ENCODE results near the gene PEAR1. TPM values are rescaled to one million over a fixed set of nuclear protein-coding genes. Genes with fewer than 3 reads are reported as not detected.
A peak's percentile ranks its signal among the peaks of the same experiment; 100 is the strongest.

The PEAR1 gene
- total and polyA plus RNA-seq, 2 of the 4 experiments (the other 2 are of a cell fraction), result 2.0 to 44.4 TPM

DNA sequence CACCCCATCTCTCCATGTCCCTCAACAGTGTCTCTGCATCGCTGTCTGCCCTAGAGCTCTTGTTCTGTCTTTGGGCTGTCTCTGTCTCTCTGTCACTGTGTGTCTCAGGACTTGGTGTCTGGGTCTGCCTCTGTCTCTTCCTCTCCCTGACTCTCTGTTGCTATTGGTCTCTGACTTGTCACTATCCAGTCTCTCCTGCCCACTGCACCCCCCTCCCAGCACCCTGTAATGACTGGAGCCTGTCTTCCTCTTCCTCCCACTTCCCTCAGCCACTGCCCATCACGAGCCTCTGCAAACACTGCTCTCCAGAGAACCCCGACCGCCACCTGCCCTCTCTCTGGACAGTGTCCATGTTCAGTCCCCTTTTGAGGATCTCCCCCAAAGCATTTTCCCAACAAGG is 12.1 kb downstream of the PEAR1 start:
- BruUV-seq (replicated peaks), result no TSS peak
- 61% methylated on average over 4 of the region's 4 CpGs; no CpG with 5 or more reads in 1 of the 2 experiments for WGBS, 2 experiments (ENCODE audit: extremely low coverage in 2 of 2, insufficient read length in 1 of 2)
- POLR2A ChIA-PET (ENCODE audit: unreplicated experiment), result no interaction called here

More for the DNA sequence above, 12.1 kb downstream of the PEAR1 start:
- H3K4ac ChIP-seq (ENCODE audit: low read depth, low read length), result no peak overlapping the region
- H2AK5ac ChIP-seq (ENCODE audit: low read depth, low read length), result peak overlapping the region; percentile 62; the same call in 1 of the 2 replicates
- no peak overlapping the region for H4K91ac ChIP-seq (ENCODE audit: insufficient read depth, low read depth, low read length)
- H4K5ac ChIP-seq (ENCODE audit: low read depth, low read length), result no peak overlapping the region
- no peak for DNase-seq
- no peak overlapping the region for H3K27ac ChIP-seq (ENCODE audit: insufficient read depth, low read length)
- intact Hi-C loops (cut with micrococcal nuclease) (no loop called here), in situ Hi-C loops (cut with MboI; ENCODE audit: low sequenced_read_pairs) (no loop called here), dilution Hi-C loops (cut with HindIII; ENCODE audit: low sequenced_read_pairs, unreplicated experiment) (no loop called here)
- no peak overlapping the region for H3K56ac ChIP-seq (ENCODE audit: extremely low read depth, insufficient read depth, low read length)
- H4K20me1 ChIP-seq (ENCODE audit: insufficient read depth, low read length), result peaks cover 3% of the 10 kb centered on the region
- H3K9me3 ChIP-seq (ENCODE audit: control insufficient read depth, insufficient read depth, low read length), result no peaks in the 10 kb centered on the region
- no peak overlapping the region for H4K8ac ChIP-seq (ENCODE audit: low read depth in 2 of 2, low read length in 2 of 2)
- H3K36me3 ChIP-seq (ENCODE audit: control insufficient read depth, insufficient read depth, low read length), result peaks cover 14% of the 10 kb centered on the region
- no peak overlapping the region for H3K4me3 ChIP-seq (ENCODE audit: insufficient read depth, low read depth, low read length)
- H3K9ac ChIP-seq (ENCODE audit: low read depth, low read length), result no peak overlapping the region
- H2AK9ac ChIP-seq (replicated peaks; ENCODE audit: low read depth, low read length, poor library complexity), result no peak overlapping the region
- no peak overlapping the region for H3K4me2 ChIP-seq (ENCODE audit: low read depth, low read length)
- no peak for ATAC-seq (ENCODE audit: low read depth)
- TF ChIP-seq NFE2L2 (IDR thresholded peaks at IDR 0.05; ENCODE audit: low read depth, low read length) (no peak), MAZ (IDR thresholded peaks at IDR 0.05; ENCODE audit: borderline replicate concordance, low read depth, low read length) (no peak), RCOR1 (IDR thresholded peaks at IDR 0.05; ENCODE audit: insufficient replicate concordance, low read length) (no peak)
- TF ChIP-seq, protein P1, sequence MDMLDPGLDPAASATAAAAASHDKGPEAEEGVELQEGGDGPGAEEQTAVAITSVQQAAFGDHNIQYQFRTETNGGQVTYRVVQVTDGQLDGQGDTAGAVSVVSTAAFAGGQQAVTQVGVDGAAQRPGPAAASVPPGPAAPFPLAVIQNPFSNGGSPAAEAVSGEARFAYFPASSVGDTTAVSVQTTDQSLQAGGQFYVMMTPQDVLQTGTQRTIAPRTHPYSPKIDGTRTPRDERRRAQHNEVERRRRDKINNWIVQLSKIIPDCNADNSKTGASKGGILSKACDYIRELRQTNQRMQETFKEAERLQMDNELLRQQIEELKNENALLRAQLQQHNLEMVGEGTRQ (IDR thresholded peaks at IDR 0.05; ENCODE audit: low read depth, low read length), result no peak
- TF ChIP-seq, protein P2, sequence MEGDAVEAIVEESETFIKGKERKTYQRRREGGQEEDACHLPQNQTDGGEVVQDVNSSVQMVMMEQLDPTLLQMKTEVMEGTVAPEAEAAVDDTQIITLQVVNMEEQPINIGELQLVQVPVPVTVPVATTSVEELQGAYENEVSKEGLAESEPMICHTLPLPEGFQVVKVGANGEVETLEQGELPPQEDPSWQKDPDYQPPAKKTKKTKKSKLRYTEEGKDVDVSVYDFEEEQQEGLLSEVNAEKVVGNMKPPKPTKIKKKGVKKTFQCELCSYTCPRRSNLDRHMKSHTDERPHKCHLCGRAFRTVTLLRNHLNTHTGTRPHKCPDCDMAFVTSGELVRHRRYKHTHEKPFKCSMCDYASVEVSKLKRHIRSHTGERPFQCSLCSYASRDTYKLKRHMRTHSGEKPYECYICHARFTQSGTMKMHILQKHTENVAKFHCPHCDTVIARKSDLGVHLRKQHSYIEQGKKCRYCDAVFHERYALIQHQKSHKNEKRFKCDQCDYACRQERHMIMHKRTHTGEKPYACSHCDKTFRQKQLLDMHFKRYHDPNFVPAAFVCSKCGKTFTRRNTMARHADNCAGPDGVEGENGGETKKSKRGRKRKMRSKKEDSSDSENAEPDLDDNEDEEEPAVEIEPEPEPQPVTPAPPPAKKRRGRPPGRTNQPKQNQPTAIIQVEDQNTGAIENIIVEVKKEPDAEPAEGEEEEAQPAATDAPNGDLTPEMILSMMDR (conservative IDR thresholded peaks at IDR 0.05; ENCODE audit: low read depth, low read length), result no peak
- H3K9me1 ChIP-seq (ENCODE audit: insufficient read depth, low read length), result peaks cover 8% of the 10 kb centered on the region; the same call in 1 of the 2 replicates
- no peak overlapping the region for H3K18ac ChIP-seq (ENCODE audit: low read depth, low read length)
- CTCF ChIA-PET, result no interaction called here
- no peak overlapping the region for H2BK120ac ChIP-seq (ENCODE audit: low read depth, low read length)
- H2BK15ac ChIP-seq (ENCODE audit: low read depth, low read length), result no peak overlapping the region
- peaks cover 19% of the 10 kb centered on the region for H3K4me1 ChIP-seq (ENCODE audit: control insufficient read depth, insufficient read depth, low read length)
- H3K14ac ChIP-seq (replicated peaks; ENCODE audit: low read depth, low read length), result peak overlapping the region; percentile 51; the same call in 1 of the 2 replicates
- no peak overlapping the region for H2AFZ ChIP-seq (replicated peaks; ENCODE audit: low read length, poor library complexity)
- peaks cover 3 to 66% of the 10 kb centered on the region in 2 experiments; a peak in 3 of 4 replicates for H3K79me1 ChIP-seq (ENCODE audit: low read depth in 1 of 2, low read length in 2 of 2)
- H3K23ac ChIP-seq (ENCODE audit: low read depth, low read length), result no peak overlapping the region; the same call in 1 of the 2 replicates
- no peaks in the 10 kb centered on the region for H3K27me3 ChIP-seq (ENCODE audit: control insufficient read depth, insufficient read depth, low read length)
- peak overlapping the region; percentile 16 for H2BK5ac ChIP-seq (ENCODE audit: low read depth, low read length, poor library complexity, severe bottlenecking)
- no peak overlapping the region for H2BK20ac ChIP-seq (ENCODE audit: low read depth, low read length)

Measured in IMR-90 (cell line).